ENCODE results near the gene CDC14C.
"Not testable (repeated sequence)": the region's sequence is repeated elsewhere in the genome, so short reads cannot be mapped to it uniquely, and the experiment has no call there.

The CDC14C gene

GRCh38 chr7:48924433-48924832 lies at the start of gene CDC14C:
Gene CDC14C, plus strand, starts transcription at chr7:48924547. Its CDS starts 126 bp downstream, at chr7:48924673.
- no peak for FAIRE-seq
- no peak for DNase-seq (ENCODE audit: insufficient read length, low spot score)

DNA sequence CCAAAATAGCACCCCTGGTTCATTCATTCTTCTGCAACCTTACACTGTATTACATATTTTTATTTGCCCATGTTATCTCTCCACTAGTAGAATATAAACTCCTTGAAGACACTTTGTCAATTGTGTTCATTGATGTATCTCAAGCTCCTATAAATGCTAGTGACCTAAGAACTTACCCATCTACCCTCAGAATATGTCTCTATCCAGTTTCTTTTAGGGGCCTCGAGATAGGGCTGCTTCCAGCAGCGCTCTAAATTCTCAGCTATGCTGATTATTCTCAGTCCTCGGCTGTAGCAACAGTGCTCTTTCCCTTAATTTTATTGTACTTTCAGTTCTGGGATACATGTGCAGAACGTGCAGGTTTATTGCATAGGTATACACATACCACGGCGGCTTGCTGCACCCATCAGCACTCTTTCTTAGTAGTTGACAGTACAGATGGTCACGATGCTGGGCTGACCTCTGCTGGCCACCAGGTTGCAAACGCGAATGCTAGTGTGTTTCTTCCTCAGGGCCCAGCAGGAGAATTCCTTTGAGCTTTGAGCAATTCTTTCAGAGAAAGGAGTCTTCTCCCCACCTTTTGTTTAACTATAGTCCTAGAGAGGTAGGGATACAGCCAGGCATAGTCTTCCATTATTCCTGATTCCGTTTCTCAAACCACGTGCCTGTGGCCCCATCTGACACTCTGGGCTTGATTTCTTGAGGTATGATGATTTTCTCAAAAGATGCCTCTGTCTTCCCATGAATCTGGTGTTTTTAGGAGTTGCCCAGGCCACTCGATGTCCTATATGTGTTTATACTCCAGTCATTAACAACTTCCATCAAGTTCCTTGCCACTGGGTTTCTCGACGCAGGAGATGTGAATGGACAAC lies 49.1 kb upstream of the CDC14C start:
- no peak for DNase-seq (ENCODE audit: insufficient read length, low spot score)
- no peak for FAIRE-seq

DNA sequence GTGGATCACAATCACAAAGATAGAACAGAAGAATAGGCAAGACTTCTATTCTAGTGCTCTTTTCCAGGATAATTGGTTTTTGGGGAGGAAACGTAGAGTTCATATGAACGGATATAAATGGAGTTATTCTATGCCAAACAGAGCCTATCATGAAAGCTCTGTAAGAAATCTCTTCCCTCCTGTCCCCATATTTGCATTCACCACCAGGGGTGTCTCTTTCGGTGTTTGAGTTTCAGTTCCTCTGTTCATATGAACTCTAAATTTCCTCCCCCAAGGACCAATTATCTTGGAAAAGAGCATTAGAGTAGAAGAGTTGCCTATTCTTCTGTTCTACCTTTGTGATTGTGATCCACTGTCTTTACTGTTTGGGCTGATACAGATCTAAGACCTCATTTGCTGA lies 48.3 kb upstream of the CDC14C start:
- DNase-seq (ENCODE audit: insufficient read length, low spot score) (no peak), FAIRE-seq (no peak)

DNA sequence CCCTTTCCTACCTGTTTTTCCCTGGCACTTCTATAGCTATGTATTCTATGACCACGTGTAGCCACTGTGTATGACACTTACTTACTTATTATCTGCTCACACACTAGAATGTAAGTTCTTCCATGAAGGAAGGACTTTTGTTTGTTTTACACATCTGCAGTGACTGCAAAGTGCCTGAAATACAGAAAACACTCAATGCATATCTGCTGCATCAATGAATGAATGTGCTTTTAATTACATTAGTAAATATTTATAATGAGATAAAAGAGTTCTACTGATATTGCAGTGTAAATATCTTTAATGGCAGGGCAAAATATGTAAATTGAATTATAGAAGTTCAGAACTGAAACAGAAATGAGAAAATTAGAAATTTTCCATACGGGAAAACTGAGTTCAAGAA lies 43.5 kb upstream of the CDC14C start:
- DNase-seq (ENCODE audit: insufficient read length, low spot score) (no peak), FAIRE-seq (no peak)

- FAIRE-seq (no peak), DNase-seq (ENCODE audit: insufficient read length, low spot score) (no peak)
These were observed 36.8 kb upstream of the CDC14C start for GRCh38 chr7:48887500-48887899.

DNA sequence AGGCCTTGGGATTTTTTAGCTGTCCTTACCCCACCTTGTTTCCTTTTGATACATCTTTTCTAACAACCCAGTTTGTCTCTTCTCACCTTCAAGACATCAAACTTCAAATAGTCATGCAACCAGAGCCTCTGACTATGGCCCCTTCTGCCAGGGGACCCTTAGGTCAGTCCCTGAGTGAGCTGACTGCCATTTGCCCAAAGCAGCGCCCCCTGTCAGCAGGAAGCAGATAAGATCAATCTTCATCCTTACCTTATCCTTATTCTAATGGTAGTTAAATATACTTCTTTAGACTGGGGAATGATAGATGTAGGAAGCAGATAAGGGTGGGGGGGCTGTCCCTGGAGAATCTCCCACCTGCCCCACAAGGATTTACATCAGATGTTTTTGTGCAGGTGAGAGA lies 29.8 kb upstream of the CDC14C start:
- DNase-seq (ENCODE audit: insufficient read length, low spot score) = no peak
- no peak for FAIRE-seq

DNA sequence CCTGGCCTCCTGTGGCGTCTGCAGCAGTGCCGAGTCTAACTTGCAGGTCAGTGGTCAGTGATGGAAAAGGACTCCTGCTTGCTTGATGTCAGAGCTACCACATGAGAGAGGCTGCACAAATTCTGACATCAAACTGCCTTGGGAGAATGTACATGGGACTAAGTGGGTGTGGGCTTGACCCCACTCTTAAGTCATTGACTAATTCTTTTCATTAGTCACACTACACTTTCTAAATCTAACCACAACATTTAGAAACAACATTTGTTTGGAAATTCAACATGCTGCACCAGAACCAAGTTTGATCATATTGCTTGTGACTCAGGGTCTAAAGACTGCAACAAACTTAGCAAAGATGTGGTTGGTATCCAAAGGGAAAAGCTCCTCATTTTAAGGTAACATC lies 24.4 kb upstream of the CDC14C start:
- FAIRE-seq (no peak), DNase-seq (ENCODE audit: insufficient read length, low spot score) (no peak)

GRCh38 chr7:48901966-48902365 lies 22.4 kb upstream of the CDC14C start:
- FAIRE-seq = no peak
- DNase-seq (ENCODE audit: insufficient read length, low spot score) = no peak

DNA sequence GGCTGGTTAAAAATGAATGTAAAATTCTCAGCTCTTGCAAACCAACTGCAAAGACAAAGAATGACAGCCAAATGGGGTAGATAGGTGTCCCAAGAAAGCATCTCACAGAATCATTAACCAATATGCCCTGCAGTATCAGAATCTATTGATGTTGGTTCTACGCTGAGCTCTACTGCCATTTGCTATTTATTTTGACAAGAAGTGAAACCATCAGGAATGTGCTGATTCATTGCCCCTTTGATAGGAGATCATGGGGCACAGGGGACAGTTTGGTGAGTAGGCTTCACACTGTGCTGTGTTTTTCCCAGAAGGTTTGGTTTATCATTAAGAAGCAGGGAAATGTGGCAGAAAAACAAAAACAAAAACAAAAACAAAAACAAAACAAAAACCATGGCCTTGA lies 19.4 kb upstream of the CDC14C start:
- no peak for FAIRE-seq
- DNase-seq (ENCODE audit: insufficient read length, low spot score) = no peak

- not testable (repeated sequence) for FAIRE-seq; DNase-seq (ENCODE audit: insufficient read length, low spot score)
These were observed 18.7 kb upstream of the CDC14C start for GRCh38 chr7:48905686-48906085.

DNA sequence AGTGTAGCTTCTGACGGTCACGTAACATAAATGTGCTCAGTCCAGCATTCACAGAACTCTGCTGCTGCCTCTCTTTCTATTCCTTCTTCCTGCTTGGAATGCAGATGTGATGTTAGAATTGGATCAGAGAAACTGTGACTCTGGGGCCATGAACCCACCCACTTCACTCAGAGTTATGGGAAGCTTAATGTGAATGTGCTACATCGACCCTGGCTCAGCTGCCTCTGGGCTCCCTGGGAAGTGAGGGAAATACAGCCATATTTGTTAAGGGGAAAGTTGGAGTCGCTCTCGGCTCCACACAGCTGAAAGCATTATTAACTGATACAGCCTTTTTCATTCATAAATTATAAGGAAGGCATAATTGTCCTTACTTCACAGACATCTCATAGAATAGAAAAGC lies 14.5 kb upstream of the CDC14C start:
- not testable (repeated sequence) for FAIRE-seq; DNase-seq (ENCODE audit: insufficient read length, low spot score)

DNA sequence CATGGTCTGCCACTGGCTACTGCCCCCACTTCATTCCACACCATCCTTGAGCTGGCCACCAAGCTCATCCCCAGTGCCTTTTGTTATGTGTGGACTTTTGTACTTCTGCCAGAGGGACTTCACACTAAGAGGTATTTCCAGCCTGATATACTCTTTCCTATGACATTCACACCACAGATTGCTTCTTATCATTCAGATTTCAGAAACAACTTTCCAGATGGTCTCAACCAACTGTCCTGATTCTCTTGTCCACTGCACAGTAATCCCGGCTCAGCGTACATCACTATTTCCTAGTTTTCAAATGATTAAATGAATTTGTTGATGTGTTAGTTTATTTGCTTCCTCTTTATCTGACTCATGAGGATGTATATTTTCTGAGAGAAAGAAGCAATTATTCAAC lies 7.1 kb downstream of the CDC14C start:
- FAIRE-seq (no peak), DNase-seq (ENCODE audit: insufficient read length, low spot score) (no peak)

GRCh38 chr7:48932126-48932910 lies 8.0 kb downstream of the CDC14C start:
- FAIRE-seq (no peak), DNase-seq (ENCODE audit: insufficient read length, low spot score) (no peak)

- FAIRE-seq = no peak
- DNase-seq (ENCODE audit: insufficient read length, low spot score) = no peak
These were observed 9.3 kb downstream of the CDC14C start for GRCh38 chr7:48933549-48934085.

- DNase-seq (ENCODE audit: insufficient read length, low spot score) = no peak
- no peak for FAIRE-seq
These were observed 14.4 kb downstream of the CDC14C start for GRCh38 chr7:48938539-48939295.

- FAIRE-seq (no peak), DNase-seq (ENCODE audit: insufficient read length, low spot score) (no peak)
These were observed 19.1 kb downstream of the CDC14C start for GRCh38 chr7:48943279-48943990.

- DNase-seq (ENCODE audit: insufficient read length, low spot score) (no peak), FAIRE-seq (no peak)
These were observed 31.6 kb downstream of the CDC14C start for GRCh38 chr7:48955916-48956315.

DNA sequence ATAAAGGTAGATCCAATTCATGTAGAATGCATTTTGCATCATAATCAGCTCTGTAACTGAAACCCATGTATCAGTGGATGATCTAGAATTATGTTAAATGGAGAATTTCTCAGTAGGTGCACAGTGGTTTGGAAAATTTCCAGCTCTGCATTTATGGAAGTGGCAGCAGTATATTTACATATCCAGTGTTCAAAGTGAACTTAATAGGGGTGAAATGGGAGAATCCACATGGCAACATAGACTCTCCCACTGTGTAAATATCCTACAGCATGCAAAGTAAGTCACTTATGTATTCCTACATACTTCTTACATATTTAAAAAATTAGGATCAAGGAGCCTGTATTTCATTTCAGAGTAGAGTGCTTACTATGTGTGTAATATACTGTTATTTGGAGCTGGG lies 35.3 kb downstream of the CDC14C start:
- DNase-seq (ENCODE audit: insufficient read length, low spot score) (no peak), FAIRE-seq (no peak)

GRCh38 chr7:48962821-48963505 lies 38.6 kb downstream of the CDC14C start:
- DNase-seq (ENCODE audit: insufficient read length, low spot score) = no peak
- no peak for FAIRE-seq

DNA sequence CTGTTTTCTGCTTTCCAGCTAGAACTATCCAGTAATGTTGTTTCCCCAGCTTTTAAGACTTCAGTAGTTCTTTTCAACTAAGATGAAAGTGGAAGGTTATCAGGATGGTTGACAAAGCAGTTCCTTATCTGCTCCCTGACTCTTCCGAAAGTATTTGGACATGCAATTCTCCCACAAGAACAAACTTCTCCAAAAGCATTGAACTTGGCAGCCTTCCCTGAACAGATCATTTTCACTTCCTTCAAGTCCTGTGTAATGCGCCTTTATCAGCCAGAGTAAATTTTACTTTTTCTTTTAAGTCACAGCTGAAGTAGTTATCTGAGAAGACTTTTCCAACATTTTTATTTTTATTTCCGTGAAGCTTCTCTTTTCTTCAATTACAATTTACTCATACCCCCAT lies 39.7 kb downstream of the CDC14C start:
- DNase-seq (ENCODE audit: insufficient read length, low spot score) (no peak), FAIRE-seq (no peak)

Data from GM19239 (cell line).